HEK293T (cell line): ENCODE data around the gene CLEC20A.

Source experiments
- ARNT ChIP-seq: fragments of 450-650 bp; IDR thresholded peaks from 2 replicates; pipeline ENCODE4 v1.6.1; 2017; ENCODE audit warnings: mild to moderate bottlenecking
- BHLHE40 ChIP-seq: fragments of 450-650 bp; IDR thresholded peaks from 2 replicates; pipeline ENCODE4 v1.6.1; 2016; ENCODE audit warnings: mild to moderate bottlenecking, moderate library complexity, borderline replicate concordance
- ELF4 ChIP-seq: fragments of 450-650 bp; IDR thresholded peaks from 2 replicates; pipeline ENCODE4 v1.6.1; 2017; ENCODE audit warnings: antibody characterized with exemption
- FOXA1 ChIP-seq: fragments of 450-650 bp; IDR thresholded peaks from 2 replicates; pipeline ENCODE4 v1.6.1; 2016; ENCODE audit warnings: mild to moderate bottlenecking
- FOXK2 ChIP-seq: fragments of 450-650 bp; IDR thresholded peaks from 2 replicates; pipeline ENCODE4 v1.6.1; 2016; ENCODE audit warnings: mild to moderate bottlenecking
- FOXM1 ChIP-seq: fragments of 450-650 bp; IDR thresholded peaks from 2 replicates; pipeline ENCODE4 v1.6.1; 2017; ENCODE audit warnings: mild to moderate bottlenecking, borderline replicate concordance
- HDGF ChIP-seq: fragments of 450-650 bp; IDR thresholded peaks from 2 replicates; pipeline ENCODE4 v1.6.1; 2017; ENCODE audit warnings: antibody characterized with exemption, borderline replicate concordance
- LEF1 ChIP-seq: fragments of 450-650 bp; IDR thresholded peaks from 2 replicates; pipeline ENCODE4 v1.6.1; 2017; ENCODE audit warnings: mild to moderate bottlenecking, borderline replicate concordance
- NFRKB ChIP-seq: fragments of 450-650 bp; IDR thresholded peaks from 2 replicates; pipeline ENCODE4 v1.6.1; 2016; ENCODE audit warnings: mild to moderate bottlenecking, moderate library complexity
- PKNOX1 ChIP-seq: fragments of 450-650 bp; IDR thresholded peaks from 2 replicates; pipeline ENCODE4 v1.6.1; 2016
- SP1 ChIP-seq: fragments of 450-650 bp; IDR thresholded peaks from 2 replicates; pipeline ENCODE4 v1.6.1; 2017
- SUZ12 ChIP-seq: fragments of 450-650 bp; IDR thresholded peaks from 2 replicates; pipeline ENCODE4 v1.6.1; 2016; ENCODE audit warnings: mild to moderate bottlenecking
- TARDBP ChIP-seq: fragments of 450-650 bp; IDR thresholded peaks from 2 replicates; pipeline ENCODE4 v1.6.1; 2016
- ZNF384 ChIP-seq: fragments of 450-650 bp; IDR thresholded peaks from 2 replicates; pipeline ENCODE4 v1.6.1; 2016

DNA sequence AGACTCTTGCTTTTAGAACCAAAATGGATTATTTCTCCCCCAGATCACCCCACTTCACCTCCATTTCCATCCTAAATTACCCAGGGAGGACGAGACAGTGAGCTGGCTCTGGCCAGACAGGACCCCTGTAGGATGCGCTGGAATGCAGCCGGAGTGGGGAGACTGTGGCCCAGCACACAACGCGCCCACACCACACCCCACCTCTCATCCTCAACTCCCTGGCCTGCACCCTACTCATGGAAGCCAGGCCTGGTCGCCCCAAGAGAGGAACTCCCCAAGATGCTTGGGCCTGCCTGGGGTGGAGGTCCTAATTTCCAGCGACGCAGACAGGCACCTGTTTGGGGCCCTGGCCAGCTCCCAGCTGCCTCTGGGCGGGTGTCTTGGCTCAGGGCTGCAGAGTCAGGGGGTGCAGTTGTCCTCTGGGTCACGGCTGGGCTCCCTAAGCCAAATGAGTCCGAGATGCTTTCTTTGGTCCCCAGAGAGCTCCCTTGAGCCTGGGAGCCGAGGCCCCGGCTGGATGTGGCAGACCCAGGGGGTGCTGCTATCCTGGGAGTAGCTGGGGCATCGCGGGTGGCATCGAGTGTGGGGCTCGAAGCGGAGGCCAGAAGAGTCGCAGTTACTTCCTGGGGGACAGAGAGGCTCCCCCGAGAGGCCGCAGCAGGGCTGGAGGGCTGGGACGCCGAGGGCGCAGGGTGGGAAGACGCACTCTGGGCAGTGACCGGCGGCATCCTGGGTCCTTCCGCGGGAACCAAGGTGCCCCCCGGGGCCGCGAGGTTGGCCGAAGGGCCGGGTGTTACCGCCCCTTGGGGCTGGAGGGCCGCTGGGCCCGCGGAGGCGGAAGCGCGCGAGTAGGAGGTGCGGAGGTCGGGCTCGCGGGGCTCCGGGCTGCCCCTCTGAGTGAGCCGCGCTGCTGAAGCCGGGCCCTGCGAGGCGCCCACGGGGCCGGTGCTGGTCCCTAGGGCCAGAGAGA, 10.4 kb downstream of the CLEC20A start:
- TF ChIP-seq ELF4 (no peak), SP1 (no peak), ZNF384 (no peak), FOXA1 (no peak), SUZ12 (no peak), LEF1 (no peak), PKNOX1 (no peak), FOXK2 (no peak), TARDBP (no peak), BHLHE40 (no peak), HDGF (no peak), NFRKB (no peak), ARNT (no peak), FOXM1 (no peak)
